ENCODE measurements around the gene ALPI.
"Not testable (repeated sequence)": the region's sequence is repeated elsewhere in the genome, so short reads cannot be mapped to it uniquely, and the experiment has no call there.

The ALPI gene

DNA sequence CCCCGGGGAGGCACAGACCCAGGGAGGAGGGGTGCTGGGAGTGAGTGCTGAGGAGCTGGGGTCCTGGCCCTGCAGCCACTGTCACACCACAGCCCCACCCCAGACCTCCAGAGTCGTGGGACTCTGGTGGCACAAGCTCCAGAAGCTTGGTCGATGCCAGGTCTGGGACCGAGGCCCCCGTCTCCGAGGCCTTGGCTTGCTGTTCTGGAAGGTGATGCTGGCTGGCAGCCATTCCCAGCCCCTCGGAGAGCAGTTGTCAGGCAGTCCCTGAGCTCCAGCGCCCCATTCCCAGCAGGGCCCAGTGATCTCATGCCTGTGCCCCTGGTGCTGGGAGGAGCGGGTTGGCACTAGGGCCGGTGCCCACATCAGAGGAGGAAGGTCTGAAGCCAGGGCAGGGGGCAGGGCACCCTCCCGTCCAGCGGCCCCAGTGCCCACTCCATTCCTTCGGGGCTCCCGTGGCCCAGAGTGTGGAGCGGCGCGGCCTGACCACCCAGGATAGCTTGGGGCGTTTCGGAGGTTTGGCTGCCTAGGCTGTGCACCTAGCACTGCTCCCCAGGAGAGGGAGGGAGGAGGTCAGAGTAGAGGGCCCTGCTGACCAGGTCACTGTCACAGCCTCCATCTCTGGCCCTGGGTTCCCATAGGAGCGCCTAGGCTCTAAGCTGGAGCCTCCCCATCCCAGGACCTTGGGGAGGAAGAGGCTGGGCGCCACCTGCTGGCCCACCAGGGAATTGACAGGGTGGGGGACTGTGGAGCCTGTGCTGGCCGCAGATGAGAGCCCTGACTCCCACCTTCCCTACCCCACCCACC is 16.8 kb upstream of the ALPI start:
- in situ Hi-C loops (cut with HindIII; ENCODE audit: low pct_ligation_motif_present, low pct_unique_long_range_greater_than_20kb, low sequenced_read_pairs) = no loop called here
- DNase-seq = no peak

DNA sequence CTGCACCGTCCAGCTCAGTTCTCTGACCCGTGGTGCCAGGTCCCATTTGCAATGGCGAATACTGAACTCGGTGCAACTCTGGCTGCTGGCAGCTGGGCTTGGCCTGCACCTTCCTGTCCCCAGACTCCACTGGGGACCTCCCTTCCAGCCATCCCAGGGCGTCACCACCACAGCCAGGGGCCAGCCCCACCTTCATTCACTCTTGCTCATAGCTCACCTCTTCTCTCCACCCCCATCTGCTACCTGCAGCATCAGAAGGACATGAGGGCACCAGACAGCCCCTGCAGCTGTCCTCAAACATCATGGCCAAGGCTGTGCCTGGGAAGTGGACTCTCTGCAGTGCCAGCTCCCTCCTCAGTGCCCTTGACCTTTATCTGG is 16.2 kb upstream of the ALPI start:
- no peak for DNase-seq
- in situ Hi-C loops (cut with HindIII; ENCODE audit: low pct_ligation_motif_present, low pct_unique_long_range_greater_than_20kb, low sequenced_read_pairs) = no loop called here

DNA sequence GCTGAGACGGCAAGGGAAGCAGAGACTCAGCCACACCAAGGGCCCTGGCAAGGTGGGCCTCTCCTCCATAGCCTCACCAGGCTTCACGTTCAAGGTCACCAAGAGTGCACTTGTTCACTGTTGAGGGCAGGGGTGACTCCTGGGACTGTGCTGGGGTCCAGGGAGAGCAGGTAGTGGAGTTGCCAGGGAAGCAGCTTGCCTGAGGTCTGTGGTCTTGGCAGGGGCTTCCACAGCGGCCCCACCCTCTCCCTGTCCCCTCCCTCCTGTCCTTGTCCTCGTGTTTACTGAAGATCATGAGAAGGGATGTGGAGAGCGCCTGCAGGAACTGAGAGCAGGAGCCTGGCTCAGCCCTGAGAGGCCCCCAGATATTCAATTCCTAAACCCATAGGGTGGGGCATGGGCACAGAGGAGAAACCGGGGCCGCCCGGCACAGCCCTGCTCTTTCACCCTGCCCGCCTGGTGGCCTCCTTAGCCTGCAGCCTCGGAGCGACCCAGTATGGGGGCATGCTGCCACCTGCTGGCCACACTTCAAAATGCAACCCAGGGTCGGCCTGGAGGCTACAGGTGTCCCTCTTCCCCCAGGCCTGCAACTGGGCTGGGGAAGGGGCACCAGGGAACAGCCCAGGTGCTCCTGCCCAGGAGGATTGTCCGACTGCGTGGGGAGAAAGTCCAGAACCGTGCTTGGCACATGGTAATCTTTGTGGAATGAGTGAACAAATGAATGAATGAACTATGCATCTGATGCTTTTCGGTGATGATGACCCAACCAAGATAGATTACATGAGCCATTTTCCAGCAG is 15.5 kb upstream of the ALPI start:
- in situ Hi-C loops (cut with HindIII; ENCODE audit: low pct_ligation_motif_present, low pct_unique_long_range_greater_than_20kb, low sequenced_read_pairs) = not testable (repeated sequence)
- peak; percentile 81 for DNase-seq

DNA sequence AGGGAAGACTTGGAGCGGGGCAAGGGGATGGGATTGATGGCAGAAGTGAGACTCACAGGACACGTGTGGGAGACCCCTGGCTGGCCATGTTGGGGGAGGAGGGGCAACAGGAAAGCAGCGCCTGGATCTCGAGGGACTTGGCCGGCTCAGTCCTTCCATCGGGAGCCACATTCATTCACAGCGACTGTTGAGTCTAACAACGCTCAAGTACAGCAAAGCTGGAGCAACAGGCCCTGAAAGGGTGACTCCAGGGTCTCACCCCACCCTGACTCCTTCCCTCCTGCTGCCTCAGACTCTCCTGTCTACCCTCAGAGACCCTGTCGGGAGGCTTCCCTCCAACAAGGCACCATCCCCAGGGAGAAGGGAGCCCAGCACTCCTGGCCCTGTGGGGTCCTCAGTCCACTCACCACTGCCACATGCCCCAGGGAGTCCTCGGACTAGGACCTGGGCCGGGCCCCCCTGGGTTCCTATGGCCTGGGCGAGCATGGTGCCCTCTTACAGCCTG is 14.8 kb upstream of the ALPI start:
- in situ Hi-C loops (cut with HindIII; ENCODE audit: low pct_ligation_motif_present, low pct_unique_long_range_greater_than_20kb, low sequenced_read_pairs) = no loop called here
- no peak for DNase-seq

DNA sequence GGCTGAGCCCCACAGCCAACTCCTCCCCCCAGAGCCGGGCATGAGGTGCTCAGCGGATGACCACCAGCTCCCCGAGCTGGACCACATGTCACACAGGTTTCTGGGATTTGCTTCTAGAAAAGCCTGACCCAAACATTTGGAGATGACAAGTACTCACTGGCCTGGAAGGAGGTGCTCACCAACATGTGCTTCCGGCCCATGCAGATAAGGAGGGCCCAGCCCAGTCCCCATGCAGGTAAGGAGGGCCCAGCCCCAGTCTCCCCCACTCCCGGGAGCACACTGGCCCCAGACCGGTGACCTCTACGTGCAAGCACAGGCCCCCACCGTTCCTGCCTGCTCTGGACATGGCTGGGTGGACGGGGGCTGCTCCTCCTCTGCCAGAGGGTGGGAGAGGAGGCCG is 14.0 kb upstream of the ALPI start:
- in situ Hi-C loops (cut with HindIII; ENCODE audit: low pct_ligation_motif_present, low pct_unique_long_range_greater_than_20kb, low sequenced_read_pairs); DNase-seq: not testable (repeated sequence)

DNA sequence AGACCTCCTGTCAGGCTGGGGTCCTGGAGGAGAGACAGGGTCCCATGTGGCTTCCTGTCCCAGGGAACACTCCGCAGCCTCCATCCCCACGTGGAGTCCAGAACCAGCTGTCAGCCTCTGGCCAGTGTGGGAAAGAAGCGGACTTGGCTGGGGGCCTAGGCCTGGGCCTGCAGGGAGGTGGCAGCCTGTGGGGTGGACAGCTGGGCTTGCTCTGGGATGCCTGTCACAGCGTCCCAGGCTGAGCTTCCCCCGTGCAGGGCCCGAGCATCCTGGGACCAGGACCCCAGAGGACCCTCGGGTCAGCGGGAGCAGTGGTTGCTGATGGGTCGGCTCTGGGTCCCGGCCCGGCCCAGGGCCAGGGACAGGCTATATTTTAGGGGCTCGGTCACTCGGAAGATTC is 13.5 kb upstream of the ALPI start:
- in situ Hi-C loops (cut with HindIII; ENCODE audit: low pct_ligation_motif_present, low pct_unique_long_range_greater_than_20kb, low sequenced_read_pairs); DNase-seq: not testable (repeated sequence)

DNA sequence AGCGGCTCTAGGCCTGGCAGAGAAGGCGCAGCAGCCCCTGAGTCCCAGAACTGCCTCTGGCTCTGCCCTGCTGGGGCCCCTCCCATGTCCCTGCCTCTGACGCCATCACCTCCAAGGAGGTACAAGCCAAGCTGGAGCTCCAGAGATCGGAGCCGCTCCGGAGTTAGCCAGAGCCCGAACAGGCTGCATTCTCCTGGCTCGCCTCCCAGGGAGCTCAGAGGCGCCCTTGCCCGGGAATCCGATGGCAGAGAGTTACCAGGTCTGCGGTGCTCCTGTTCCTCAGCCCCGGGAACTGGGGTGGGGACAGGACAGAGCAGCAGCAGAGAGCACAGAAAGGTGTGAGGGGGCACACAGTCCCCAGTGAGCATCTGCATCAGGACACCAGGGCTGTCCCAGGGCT is 12.9 kb upstream of the ALPI start:
- in situ Hi-C loops (cut with HindIII; ENCODE audit: low pct_ligation_motif_present, low pct_unique_long_range_greater_than_20kb, low sequenced_read_pairs); DNase-seq: not testable (repeated sequence)

DNA sequence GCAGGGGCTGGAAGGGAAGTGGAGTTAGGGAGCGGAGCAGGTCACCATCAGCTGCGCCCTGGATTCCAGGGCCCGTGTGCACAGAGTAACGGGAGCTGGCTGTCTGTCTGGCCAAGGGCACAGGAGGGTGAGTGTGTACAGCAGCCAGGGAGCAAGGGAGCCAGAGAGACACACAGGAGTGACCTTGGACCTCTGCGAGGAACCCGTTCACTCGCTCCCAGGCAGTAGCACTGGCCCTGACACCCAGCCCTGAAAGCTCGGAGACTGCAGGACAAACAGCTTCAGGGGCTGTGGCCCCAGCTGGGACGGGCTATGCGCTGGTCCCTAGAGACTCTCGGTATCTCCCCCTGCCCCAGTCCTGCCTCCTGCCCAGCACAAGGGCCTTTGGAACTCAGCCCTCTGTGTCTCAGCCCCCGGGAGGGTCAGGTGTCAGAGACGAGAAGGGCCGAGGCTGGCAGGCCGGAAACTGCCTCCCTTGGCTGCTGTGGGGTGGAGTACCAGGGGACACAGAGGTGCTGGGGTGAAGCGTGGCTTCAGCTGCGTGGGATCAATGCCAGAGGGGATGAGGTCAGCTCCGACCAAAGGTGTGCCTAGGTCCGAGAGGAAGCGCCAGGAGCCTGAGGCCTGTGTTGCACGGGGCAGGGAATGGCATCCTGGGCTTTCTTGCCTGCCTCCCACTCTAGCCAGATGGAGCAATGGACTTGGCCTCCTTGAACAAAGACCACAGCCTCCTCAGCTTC is 12.1 kb upstream of the ALPI start:
- DNase-seq; in situ Hi-C loops (cut with HindIII; ENCODE audit: low pct_ligation_motif_present, low pct_unique_long_range_greater_than_20kb, low sequenced_read_pairs): not testable (repeated sequence)

DNA sequence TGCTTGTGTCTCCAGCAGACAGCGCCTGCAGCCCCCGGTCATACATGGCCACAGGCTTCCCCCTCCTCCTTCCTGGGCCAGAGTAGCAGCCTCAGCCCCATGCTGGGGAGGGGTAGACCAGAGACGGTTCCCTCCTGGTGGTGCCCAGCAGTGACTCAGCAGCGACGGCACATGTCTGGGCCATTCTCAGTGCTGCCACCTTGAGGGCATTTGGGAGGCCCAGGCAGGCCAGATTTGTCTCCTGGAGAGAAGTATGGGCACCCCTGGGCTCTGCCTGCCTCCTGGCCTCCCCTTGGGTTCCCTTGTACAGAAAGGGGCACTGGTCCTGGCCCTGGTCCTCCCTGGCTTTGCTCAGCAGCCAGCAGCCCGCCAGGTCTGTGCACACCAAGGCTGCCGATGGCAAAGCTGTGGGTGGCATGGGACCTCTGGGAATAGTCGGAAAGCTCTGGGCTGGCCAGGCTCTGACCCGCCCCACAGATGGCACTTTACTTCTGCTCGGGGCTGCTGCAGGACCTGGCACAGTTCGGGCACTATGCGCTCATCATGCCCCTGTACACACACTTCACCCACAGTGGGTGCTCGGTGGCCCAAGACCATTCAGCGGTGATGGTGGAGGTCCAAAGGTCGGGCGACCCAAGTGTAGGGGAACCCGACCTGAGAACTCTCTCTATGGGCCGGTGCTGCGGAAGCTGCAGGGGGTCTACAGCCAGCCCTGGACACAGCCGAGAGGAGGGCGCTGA is 11.4 kb upstream of the ALPI start:
- DNase-seq = peak; percentile 78
- in situ Hi-C loops (cut with HindIII; ENCODE audit: low pct_ligation_motif_present, low pct_unique_long_range_greater_than_20kb, low sequenced_read_pairs) = no loop called here

DNA sequence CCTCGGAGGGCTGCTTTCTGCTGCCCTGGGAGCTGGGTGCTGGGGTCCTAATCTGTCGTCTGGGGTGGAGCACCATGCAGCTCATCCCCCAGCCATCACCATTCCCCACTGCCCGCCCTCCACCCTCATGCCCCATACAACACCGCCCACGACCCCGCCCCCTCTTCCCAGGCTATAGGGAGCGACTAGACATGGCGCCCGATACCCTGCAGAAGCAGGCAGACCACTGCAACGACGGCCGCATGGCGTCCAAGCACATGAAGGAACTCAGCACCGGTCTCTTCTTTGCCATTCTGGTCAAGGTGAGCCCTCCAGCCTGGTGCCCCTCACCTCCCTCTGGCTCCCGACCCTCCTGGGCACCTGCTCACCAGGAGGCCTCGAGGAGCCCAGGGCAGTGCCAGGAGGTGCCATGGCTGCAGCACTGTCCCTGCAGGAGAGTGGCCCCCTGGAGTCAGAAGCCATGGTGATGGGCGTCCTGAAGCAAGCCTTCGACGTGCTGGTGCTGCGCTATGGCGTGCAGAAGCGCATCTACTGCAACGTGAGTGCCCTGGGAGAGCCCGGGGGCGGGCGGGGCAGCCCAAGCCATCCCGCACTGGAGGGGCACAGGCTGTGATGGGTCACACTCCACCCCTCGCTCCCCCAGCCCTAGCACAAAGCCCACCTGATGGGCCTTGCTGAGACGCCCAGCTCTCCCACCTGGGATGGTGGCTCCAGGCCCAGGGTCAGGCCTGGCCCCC is 10.6 kb upstream of the ALPI start:
- DNase-seq; in situ Hi-C loops (cut with HindIII; ENCODE audit: low pct_ligation_motif_present, low pct_unique_long_range_greater_than_20kb, low sequenced_read_pairs): not testable (repeated sequence)

DNA sequence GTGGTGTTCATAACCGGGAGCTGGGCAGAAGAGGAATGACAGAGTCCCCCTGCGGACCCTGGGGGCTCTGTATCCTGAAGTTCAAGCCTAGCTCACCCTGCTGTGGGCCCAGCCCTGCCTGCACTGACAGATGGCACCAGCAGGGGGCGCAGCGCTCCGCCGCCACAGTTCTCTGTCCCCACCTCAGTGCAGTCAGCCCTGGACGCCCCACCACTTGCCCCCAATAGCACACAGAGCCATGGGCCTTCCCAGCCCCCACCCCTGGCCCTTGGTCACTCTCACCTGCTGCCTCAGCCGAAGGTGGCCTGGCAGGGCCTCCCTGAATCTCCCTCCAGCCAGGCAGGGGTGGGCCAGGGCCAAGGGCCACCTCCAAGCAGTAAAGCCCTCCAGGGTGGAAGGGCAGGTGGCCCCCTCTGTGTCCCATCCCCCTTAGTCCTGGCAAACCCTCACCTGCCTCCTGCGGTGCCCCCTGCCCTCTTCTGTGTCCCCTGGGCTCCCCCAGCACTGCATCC is 9.6 kb upstream of the ALPI start:
- DNase-seq; in situ Hi-C loops (cut with HindIII; ENCODE audit: low pct_ligation_motif_present, low pct_unique_long_range_greater_than_20kb, low sequenced_read_pairs): not testable (repeated sequence)

DNA sequence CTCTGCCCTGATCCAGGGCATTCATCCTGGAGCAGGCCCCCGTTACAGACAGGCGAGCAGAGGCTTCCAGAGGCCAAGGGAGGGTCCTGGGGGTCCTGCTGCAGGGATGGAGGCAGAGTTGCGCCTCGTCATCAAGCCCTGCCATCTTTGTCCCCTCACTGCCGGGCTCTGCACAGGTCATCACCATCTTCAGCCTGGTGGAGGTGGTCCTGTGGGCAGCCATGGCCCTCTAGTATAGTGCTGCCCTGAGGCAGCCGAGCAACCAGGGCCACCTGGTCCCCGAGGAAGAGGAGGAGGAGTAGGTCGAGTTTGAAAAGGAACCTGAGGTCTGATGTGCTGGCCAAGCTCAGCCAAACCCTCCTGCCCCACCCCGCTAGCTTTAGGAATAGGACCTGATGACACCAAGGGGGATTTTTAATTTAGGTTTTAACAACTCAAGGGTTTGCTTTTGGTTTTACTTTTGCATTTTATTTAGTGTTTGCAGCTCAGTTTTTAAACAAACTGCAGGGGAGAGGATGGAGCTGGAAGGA is 8.8 kb upstream of the ALPI start:
- in situ Hi-C loops (cut with HindIII; ENCODE audit: low pct_ligation_motif_present, low pct_unique_long_range_greater_than_20kb, low sequenced_read_pairs) = no loop called here
- DNase-seq = no peak

DNA sequence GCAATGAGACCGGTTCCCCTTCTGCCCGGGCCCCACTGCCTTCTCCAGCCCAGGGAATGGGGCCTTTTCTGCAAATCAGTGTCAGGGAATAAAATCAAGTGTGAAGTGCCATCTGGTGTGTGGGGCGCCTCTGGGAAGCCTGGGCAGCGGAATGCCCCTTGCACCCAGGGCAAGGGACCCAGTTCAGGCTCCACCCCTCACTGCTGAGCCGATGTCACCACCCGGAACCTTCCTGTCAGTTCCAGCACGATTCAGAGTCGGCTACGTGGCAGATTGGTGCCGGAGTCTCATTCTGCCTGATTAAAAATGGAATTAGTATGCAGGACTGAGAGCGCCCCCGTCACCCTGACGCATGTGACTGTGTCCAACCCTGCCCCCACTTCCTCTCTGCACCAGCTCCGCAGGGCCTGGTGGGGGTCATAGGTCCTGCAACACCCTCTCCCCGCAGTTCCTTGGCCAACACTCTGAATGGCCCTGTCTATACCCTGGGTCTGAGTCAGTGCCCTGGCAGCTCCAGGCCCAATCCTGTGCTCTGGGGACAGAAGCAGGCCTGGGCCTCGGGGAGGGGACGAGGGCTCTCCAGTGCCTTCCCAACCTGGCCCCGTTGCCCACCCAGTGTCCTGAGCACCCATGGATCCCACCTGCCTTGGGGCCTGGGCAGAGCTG is 8.2 kb upstream of the ALPI start:
- no peak for DNase-seq
- in situ Hi-C loops (cut with HindIII; ENCODE audit: low pct_ligation_motif_present, low pct_unique_long_range_greater_than_20kb, low sequenced_read_pairs) = no loop called here

DNA sequence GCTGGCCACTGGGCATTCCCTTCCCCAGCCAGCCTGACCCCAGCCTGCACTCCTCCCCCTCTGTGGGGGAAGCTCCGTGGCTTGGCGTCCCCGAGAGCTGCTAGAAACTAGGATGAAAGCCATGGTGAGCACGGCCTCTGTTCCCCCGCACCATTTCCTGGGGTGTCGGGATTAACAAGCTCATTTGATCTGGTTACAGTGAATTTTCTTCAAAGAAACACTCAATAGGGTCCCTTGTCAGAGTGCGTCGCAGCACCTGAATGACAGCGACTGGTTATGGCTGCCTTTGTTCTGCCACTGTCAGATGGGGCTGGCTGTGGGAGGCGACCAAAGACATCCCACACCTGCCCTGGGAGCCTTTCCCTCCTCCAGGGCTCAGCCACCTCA is 7.7 kb upstream of the ALPI start:
- in situ Hi-C loops (cut with HindIII; ENCODE audit: low pct_ligation_motif_present, low pct_unique_long_range_greater_than_20kb, low sequenced_read_pairs) = no loop called here
- DNase-seq = no peak

DNA sequence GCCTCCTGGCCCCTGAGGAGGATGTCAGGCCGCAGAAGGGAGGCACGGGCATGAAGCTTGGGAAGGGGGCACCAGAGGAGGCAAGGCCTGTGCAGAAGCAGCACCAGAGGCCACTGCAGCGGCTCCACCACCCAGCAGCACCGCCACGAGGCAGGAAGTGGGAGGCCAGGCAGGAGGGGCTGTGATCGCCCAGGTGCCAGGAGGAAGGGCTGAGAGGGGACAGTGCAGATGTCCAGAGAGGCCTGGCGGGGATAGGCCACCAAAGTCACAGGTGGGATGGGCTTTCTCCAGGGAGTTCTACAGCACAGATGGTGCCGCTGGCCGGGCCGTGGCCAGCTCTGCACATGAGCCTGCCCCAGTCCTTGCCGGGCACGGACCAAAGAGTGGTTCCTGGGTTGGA is 6.0 kb upstream of the ALPI start:
- DNase-seq = no peak
- in situ Hi-C loops (cut with HindIII; ENCODE audit: low pct_ligation_motif_present, low pct_unique_long_range_greater_than_20kb, low sequenced_read_pairs) = no loop called here

DNA sequence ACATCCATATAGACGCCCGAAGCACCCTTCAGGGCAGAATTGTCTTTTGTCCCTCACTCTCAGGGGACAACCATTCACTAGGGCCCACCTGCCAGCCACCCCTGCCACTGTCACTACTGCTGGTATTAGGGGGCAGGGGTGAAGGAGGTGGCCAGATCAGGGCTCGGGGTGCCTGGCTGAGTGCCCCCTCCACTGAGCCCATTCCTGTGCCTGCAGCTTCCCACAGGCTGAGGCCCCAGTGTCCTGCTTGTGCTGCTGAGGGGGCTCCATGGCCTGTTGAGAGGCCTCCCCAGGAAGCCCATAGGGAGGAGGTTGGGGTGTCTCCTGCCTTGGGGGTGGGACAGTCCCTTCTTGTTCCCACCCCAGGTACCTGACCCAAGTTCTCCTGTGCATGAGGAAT is 4.3 kb upstream of the ALPI start:
- in situ Hi-C loops (cut with HindIII; ENCODE audit: low pct_ligation_motif_present, low pct_unique_long_range_greater_than_20kb, low sequenced_read_pairs); DNase-seq: not testable (repeated sequence)

DNA sequence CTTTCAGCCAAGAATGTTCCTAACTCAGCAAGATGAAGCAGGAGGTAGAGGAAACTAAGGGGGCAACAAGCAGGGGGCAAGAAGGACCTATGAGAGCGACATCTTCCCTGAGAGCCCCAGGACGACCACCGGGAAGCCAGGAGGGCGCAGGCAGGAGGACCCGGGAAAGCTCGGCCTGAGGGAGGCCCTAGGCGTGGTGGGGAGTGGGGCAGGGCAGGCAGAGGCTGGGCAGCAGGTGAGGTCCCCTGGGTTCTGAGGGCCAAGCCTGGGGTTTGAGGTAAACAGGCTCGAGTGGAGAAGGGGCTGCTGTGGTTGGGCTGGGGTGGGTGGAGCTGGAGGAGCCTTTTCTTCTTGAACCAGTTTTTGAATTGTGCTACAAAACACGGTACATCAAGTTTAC is 1.3 kb upstream of the ALPI start:
- no peak for DNase-seq
- in situ Hi-C loops (cut with HindIII; ENCODE audit: low pct_ligation_motif_present, low pct_unique_long_range_greater_than_20kb, low sequenced_read_pairs) = no loop called here
